ENCODE data around the gene HK1. TPM values are rescaled to one million over a fixed set of nuclear protein-coding genes. Genes with fewer than 3 reads are reported as not detected.

The HK1 gene
- total and polyA plus RNA-seq, 2 of the 13 experiments (the other 11 are each of a cell fraction or from before 2014, with no cell fraction given): 0.29 to 1.5 TPM

- TF ChIP-seq ZNF609 (CRISPR knock-in tag; IDR thresholded peaks at IDR 0.05; ENCODE audit: borderline replicate concordance) (no peak), SMAD3 (CRISPR knock-in tag; IDR thresholded peaks at IDR 0.05) (no peak)
Observed at GRCh38 chr10:69275444-69275843, 2.9 kb upstream of the HK1 start (continued).

- no peak overlapping the region for H3K27ac ChIP-seq (ENCODE audit: extremely low read length, insufficient read depth, low read length)
- no peak overlapping the region for H3K4me3 ChIP-seq (replicated peaks in 1 of 3; ENCODE audit: insufficient read depth in 1 of 3, low read depth in 2 of 3, low read length in 3 of 3)
- no peaks in the 10 kb centered on the region for H3K36me3 ChIP-seq (replicated peaks in 1 of 2; ENCODE audit: control insufficient read depth in 1 of 2, insufficient read depth in 2 of 2, low read length in 2 of 2)
- H3K4me1 ChIP-seq (ENCODE audit: insufficient read depth, low read length): peaks cover 11% of the 10 kb centered on the region
- ChIA-PET POLR2A (no interaction called here), CTCF (ENCODE audit: low intra/inter-chr PET ratio, low total read pairs) (no interaction called here)
- no peak for DNase-seq (ENCODE audit: low spot score)
- BruUV-seq (replicated peaks): no TSS peak
- no peaks in the 10 kb centered on the region for H4K20me1 ChIP-seq (ENCODE audit: insufficient read depth, low read length)
- no peak overlapping the region for H2AFZ ChIP-seq (ENCODE audit: low read length)
- no peak overlapping the region for H3K9ac ChIP-seq (ENCODE audit: insufficient read depth, low read depth, low read length)
- H3K4me2 ChIP-seq (ENCODE audit: low read depth, low read length): no peak overlapping the region
- no peak for ATAC-seq
- in situ Hi-C loops (cut with HindIII; ENCODE audit: extremely low pct_ligation_motif_present, low pct_unique_long_range_greater_than_20kb) (no loop called here), intact Hi-C loops (cut with micrococcal nuclease; ENCODE audit: unreplicated experiment) (no loop called here)
- H3K79me2 ChIP-seq (ENCODE audit: insufficient read depth, low read length): no peaks in the 10 kb centered on the region
- 56% methylated on average over 6 of the region's 6 CpGs for WGBS (ENCODE audit: low lambda C conversion rate)
- H3K27me3 ChIP-seq (ENCODE audit: control insufficient read depth in 1 of 2, insufficient read depth in 2 of 2, low read length in 2 of 2): no peaks in the 10 kb centered on the region
- H3K9me3 ChIP-seq (ENCODE audit: low read length): no peaks in the 10 kb centered on the region
- no peak for FAIRE-seq
- TF ChIP-seq SRSF9 (IDR thresholded peaks at IDR 0.05; ENCODE audit: borderline replicate concordance, insufficient read depth, low read depth, low read length, poor library complexity, severe bottlenecking) (no peak), TFDP2 (CRISPR knock-in tag; IDR thresholded peaks at IDR 0.05) (no peak), CENPX (CRISPR knock-in tag; IDR thresholded peaks at IDR 0.05) (no peak), DBP (CRISPR knock-in tag; IDR thresholded peaks at IDR 0.05; ENCODE audit: not compliant biosample characterization) (no peak), PAF1 (CRISPR knock-in tag; IDR thresholded peaks at IDR 0.05) (no peak), ZNF512B (CRISPR knock-in tag; IDR thresholded peaks at IDR 0.05; ENCODE audit: borderline replicate concordance) (no peak), SALL1 (CRISPR knock-in tag; IDR thresholded peaks at IDR 0.05) (no peak), ZBTB39 (CRISPR knock-in tag; IDR thresholded peaks at IDR 0.05) (no peak)
Observed at GRCh38 chr10:69276503-69276902, 1.8 kb upstream of the HK1 start.

All from HepG2 (cell line).